Endodermal cell (in vitro differentiated cells): ENCODE data around the gene IRF4. TPM values are rescaled to one million over a fixed set of nuclear protein-coding genes. Genes with fewer than 3 reads are reported as not detected.

Source experiments
- DNase-seq: peaks from one replicate; pipeline ENCODE4 v3.0.0-alpha.2; 2017
- H3K27ac ChIP-seq: 2 replicates; pipeline ENCODE4 v1.5.1; 2013; ENCODE audit warnings: mild to moderate bottlenecking, low read depth, low read length, moderate library complexity
- H3K27me3 ChIP-seq: 2 replicates; pipeline ENCODE4 v1.6.1; 2013; ENCODE audit warnings: mild to moderate bottlenecking, low read length, moderate library complexity; ENCODE audit not compliant: insufficient read depth, control insufficient read depth, poor library complexity, severe bottlenecking
- H3K36me3 ChIP-seq: 2 replicates; pipeline ENCODE4 v1.7.0; 2013; ENCODE audit warnings: mild to moderate bottlenecking, low read length, moderate library complexity; ENCODE audit not compliant: control insufficient read depth, insufficient read depth
- H3K4me1 ChIP-seq: one replicate; pipeline ENCODE4 v1.7.0; 2013; ENCODE audit warnings: low read length; ENCODE audit not compliant: control insufficient read depth, insufficient read depth
- H3K4me3 ChIP-seq: 2 replicates; pipeline ENCODE4 v1.5.1; 2013; ENCODE audit warnings: mild to moderate bottlenecking, low read length, moderate library complexity
- H3K9ac ChIP-seq: 2 replicates; pipeline ENCODE4 v1.6.1; 2013; ENCODE audit warnings: mild to moderate bottlenecking, low read length, moderate library complexity; ENCODE audit not compliant: poor library complexity, severe bottlenecking; ENCODE audit errors: extremely low read depth
- H3K9me3 ChIP-seq: 2 replicates; pipeline ENCODE4 v1.6.1; 2013; ENCODE audit warnings: mild to moderate bottlenecking, low read length, moderate library complexity; ENCODE audit not compliant: control insufficient read depth
- H3K27ac Mint-ChIP-seq: 2 replicates; pipeline ENCODE4 v1.8.0; 2020; ENCODE audit warnings: mixed read lengths
- H3K27me3 Mint-ChIP-seq: 2 replicates; pipeline ENCODE4 v1.8.0; 2021; ENCODE audit warnings: mild to moderate bottlenecking, mixed read lengths; ENCODE audit not compliant: insufficient read depth
- H3K36me3 Mint-ChIP-seq: 2 replicates; pipeline ENCODE4 v1.8.0; 2020; ENCODE audit warnings: low read depth, mixed read lengths
- H3K4me1 Mint-ChIP-seq: 2 replicates; pipeline ENCODE4 v1.8.0; 2020; ENCODE audit warnings: mixed read lengths
- H3K4me3 Mint-ChIP-seq: 2 replicates; pipeline ENCODE4 v1.8.0; 2020; ENCODE audit warnings: mild to moderate bottlenecking, moderate library complexity, mixed read lengths
- H3K9me3 Mint-ChIP-seq: 2 replicates; pipeline ENCODE4 v1.8.0; 2020; ENCODE audit warnings: mild to moderate bottlenecking, mixed read lengths
- WGBS, 2 experiments: methylation state at CpG; one replicate each; pipeline versions ENCODE4 v1.1.5 to v1.1.7; 2013; ENCODE audit warnings: missing lambda C conversion rate in 2 of 2, mixed read lengths in 1 of 2; ENCODE audit not compliant: insufficient coverage in 1 of 2, insufficient read length in 1 of 2; 5-methylcytosine and 5-hydroxymethylcytosine counted together
- total RNA-seq, 2 donors: library from RNA; stranded (reverse); fragmentation: NEBNext Ultra II Directional in 1 of 2; extraction: Animal tissue kit (Norgen Biotek cat#: 25700) in 1 of 2; gene quantifications; 2 replicates in 1 of 2; 3 replicates in 1 of 2; pipeline ENCODE4 v1.2.1, GENCODE V29; 2021
- TF ChIP-seq, protein P1 (sequence below): fragments of 200-600 bp; sonication (generic); conservative IDR thresholded peaks from 2 replicates; pipeline ENCODE4 v1.5.0; 2021; ENCODE audit warnings: antibody characterized with exemption, mild to moderate bottlenecking

IRF4 gene
- total RNA-seq, 2 donors from 2014 or later, result not detected

DNA sequence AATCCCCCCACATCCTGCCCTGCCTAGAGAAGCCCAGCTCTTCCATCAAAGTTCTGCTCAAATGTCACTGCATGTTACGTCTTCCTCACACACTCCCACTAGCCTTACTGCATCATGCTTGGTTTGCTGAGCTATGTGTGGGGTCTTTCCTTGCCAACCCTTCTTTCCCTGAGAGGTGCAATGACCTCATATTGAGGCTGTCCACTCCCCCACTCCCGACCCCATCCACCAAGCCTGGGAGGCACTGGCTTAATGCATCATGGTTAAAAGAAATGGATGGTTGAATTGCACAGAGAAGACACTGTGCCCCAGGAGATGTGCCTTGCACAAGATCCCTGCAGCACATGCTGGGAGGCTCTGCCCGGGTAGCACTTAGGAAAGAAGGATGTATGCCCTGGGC lies 7.7 kb upstream of the IRF4 start:
- H3K4me1 Mint-ChIP-seq, result no peaks in the 10 kb centered on the region
- no peak overlapping the region for H3K27ac Mint-ChIP-seq
- Histone ChIP-seq H3K9ac (no peak overlapping the region), H3K27me3 (peaks cover 32% of the 10 kb centered on the region), H3K4me1 (no peaks in the 10 kb centered on the region), H3K9me3 (no peaks in the 10 kb centered on the region), H3K36me3 (no peaks in the 10 kb centered on the region), H3K27ac (no peak overlapping the region), H3K4me3 (no peak overlapping the region)
- H3K4me3 Mint-ChIP-seq, result no peak overlapping the region
- peaks cover 28% of the 10 kb centered on the region for H3K9me3 Mint-ChIP-seq
- peaks cover 44% of the 10 kb centered on the region for H3K27me3 Mint-ChIP-seq
- no peaks in the 10 kb centered on the region for H3K36me3 Mint-ChIP-seq
- TF ChIP-seq, protein P1, sequence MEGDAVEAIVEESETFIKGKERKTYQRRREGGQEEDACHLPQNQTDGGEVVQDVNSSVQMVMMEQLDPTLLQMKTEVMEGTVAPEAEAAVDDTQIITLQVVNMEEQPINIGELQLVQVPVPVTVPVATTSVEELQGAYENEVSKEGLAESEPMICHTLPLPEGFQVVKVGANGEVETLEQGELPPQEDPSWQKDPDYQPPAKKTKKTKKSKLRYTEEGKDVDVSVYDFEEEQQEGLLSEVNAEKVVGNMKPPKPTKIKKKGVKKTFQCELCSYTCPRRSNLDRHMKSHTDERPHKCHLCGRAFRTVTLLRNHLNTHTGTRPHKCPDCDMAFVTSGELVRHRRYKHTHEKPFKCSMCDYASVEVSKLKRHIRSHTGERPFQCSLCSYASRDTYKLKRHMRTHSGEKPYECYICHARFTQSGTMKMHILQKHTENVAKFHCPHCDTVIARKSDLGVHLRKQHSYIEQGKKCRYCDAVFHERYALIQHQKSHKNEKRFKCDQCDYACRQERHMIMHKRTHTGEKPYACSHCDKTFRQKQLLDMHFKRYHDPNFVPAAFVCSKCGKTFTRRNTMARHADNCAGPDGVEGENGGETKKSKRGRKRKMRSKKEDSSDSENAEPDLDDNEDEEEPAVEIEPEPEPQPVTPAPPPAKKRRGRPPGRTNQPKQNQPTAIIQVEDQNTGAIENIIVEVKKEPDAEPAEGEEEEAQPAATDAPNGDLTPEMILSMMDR, result no peak
- WGBS, 2 experiments, result 88 to 100% methylated on average over 1 to 3 of the region's 3 CpGs
- DNase-seq, result no peak

DNA sequence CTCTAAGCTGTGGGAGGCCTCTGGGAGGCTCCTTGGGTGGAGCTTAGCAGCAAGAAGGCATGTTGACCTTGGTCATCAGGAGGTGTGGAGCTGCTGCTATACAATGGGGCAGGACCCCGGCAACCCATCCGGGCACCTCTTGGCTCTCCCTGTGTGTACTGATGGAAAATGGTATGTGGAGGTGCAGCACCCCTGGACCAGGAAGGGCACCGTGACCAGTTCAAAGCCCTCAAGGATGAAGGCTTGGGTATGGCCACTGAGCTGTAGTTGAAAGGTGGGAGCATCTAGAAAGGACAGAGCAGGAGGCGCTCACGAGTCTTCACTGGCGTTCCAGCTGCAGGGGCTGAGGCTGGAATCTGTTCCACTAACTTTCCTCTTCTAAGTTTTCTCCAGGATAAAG lies 6.7 kb upstream of the IRF4 start:
- peaks cover 20% of the 10 kb centered on the region for H3K9me3 Mint-ChIP-seq
- H3K9me3 ChIP-seq, result no peaks in the 10 kb centered on the region
- H3K4me1 Mint-ChIP-seq, result no peaks in the 10 kb centered on the region
- H3K4me3 ChIP-seq, result no peak overlapping the region
- H3K9ac ChIP-seq, result no peak overlapping the region
- TF ChIP-seq, protein P1, result no peak
- peaks cover 43% of the 10 kb centered on the region for H3K27me3 ChIP-seq
- no peak overlapping the region for H3K27ac Mint-ChIP-seq
- 90 to 92% methylated on average over 6 of the region's 6 CpGs for WGBS, 2 experiments
- no peaks in the 10 kb centered on the region for H3K4me1 ChIP-seq
- no peak overlapping the region for H3K4me3 Mint-ChIP-seq
- peaks cover 54% of the 10 kb centered on the region for H3K27me3 Mint-ChIP-seq
- no peak for DNase-seq
- H3K27ac ChIP-seq, result no peak overlapping the region
- no peaks in the 10 kb centered on the region for H3K36me3 Mint-ChIP-seq
- no peaks in the 10 kb centered on the region for H3K36me3 ChIP-seq

GRCh38 chr6:385614-386013 lies 5.9 kb upstream of the IRF4 start:
- Histone ChIP-seq H3K4me3 (no peak overlapping the region), H3K27me3 (peaks cover 50% of the 10 kb centered on the region), H3K27ac (no peak overlapping the region), H3K4me1 (no peaks in the 10 kb centered on the region), H3K9ac (no peak overlapping the region), H3K36me3 (no peaks in the 10 kb centered on the region), H3K9me3 (no peaks in the 10 kb centered on the region)
- TF ChIP-seq, protein P1, result no peak
- peaks cover 58% of the 10 kb centered on the region for H3K27me3 Mint-ChIP-seq
- DNase-seq, result no peak
- no peaks in the 10 kb centered on the region for H3K36me3 Mint-ChIP-seq
- no peak overlapping the region for H3K4me3 Mint-ChIP-seq
- 90 to 96% methylated on average over 9 to 10 of the region's 10 CpGs for WGBS, 2 experiments
- no peak overlapping the region for H3K27ac Mint-ChIP-seq
- H3K4me1 Mint-ChIP-seq, result no peaks in the 10 kb centered on the region
- H3K9me3 Mint-ChIP-seq, result peaks cover 13% of the 10 kb centered on the region
